Omental fat pad (tissue), 4 donors: ENCODE data around the gene LRCH4. TPM values are rescaled to one million over a fixed set of nuclear protein-coding genes. Genes with fewer than 3 reads are reported as not detected.

Experiments used
- ATAC-seq: fragments of 150-250 bp; one replicate; pipeline ENCODE4 v1.9.1; 2016; ENCODE audit warnings: mild to moderate bottlenecking, moderate library complexity; ENCODE audit not compliant: low FRiP score
- DNase-seq: peaks from one replicate; pipeline ENCODE4 v3.0.0-alpha.2; 2019; ENCODE audit warnings: low spot score
- CTCF ChIP-seq, 3 donors: fragments of 450-650 bp; IDR thresholded peaks; one replicate each; pipeline ENCODE4 v1.5.1; 2016 to 2017; ENCODE audit warnings: antibody characterized with exemption in 3 of 3, mild to moderate bottlenecking in 3 of 3, moderate library complexity in 2 of 3
- total RNA-seq, 4 donors: library from RNA; depleted of rRNA; stranded (reverse); fragments of >200 nt; gene quantifications; one replicate each; pipeline ENCODE4 v1.1.0, GENCODE V29; 2016

The LRCH4 gene
- total RNA-seq, 4 donors from 2014 or later: 51.8 to 108 (median 55.7) TPM

GRCh38 chr7:100547872-100548271 is 38.1 kb downstream of the LRCH4 start:
- no peak for ATAC-seq
- TF ChIP-seq CTCF (IDR thresholded peaks at IDR 0.05): no peak
- DNase-seq: no peak

GRCh38 chr7:100546926-100547800 is 38.8 kb downstream of the LRCH4 start:
- DNase-seq: no peak
- ATAC-seq: no peak
- no peak for TF ChIP-seq CTCF (IDR thresholded peaks at IDR 0.05)

GRCh38 chr7:100546129-100546925 is 39.6 kb downstream of the LRCH4 start:
- ATAC-seq (peak; percentile 33), DNase-seq (no peak)
- TF ChIP-seq CTCF (IDR thresholded peaks at IDR 0.05): no peak

- TF ChIP-seq CTCF (IDR thresholded peaks at IDR 0.05): no peak
- DNase-seq (peak; percentile 30), ATAC-seq (peak; percentile 91)
These were observed 40.4 kb downstream of the LRCH4 start for GRCh38 chr7:100545360-100546128.

GRCh38 chr7:100544967-100545359 is 41.0 kb downstream of the LRCH4 start:
- ATAC-seq (peak; percentile 20), DNase-seq (no peak)
- TF ChIP-seq CTCF (IDR thresholded peaks at IDR 0.05): no peak

GRCh38 chr7:100544386-100544785 is 41.5 kb downstream of the LRCH4 start:
- TF ChIP-seq CTCF (IDR thresholded peaks at IDR 0.05): no peak
- DNase-seq (no peak), ATAC-seq (no peak)
